ENCODE data around the gene DEPDC4. TPM values are rescaled to one million over a fixed set of nuclear protein-coding genes. Genes with fewer than 3 reads are reported as not detected.

DEPDC4 gene
- polyA plus RNA-seq, 1 donor from 2014 or later: 1.2 TPM

DNA sequence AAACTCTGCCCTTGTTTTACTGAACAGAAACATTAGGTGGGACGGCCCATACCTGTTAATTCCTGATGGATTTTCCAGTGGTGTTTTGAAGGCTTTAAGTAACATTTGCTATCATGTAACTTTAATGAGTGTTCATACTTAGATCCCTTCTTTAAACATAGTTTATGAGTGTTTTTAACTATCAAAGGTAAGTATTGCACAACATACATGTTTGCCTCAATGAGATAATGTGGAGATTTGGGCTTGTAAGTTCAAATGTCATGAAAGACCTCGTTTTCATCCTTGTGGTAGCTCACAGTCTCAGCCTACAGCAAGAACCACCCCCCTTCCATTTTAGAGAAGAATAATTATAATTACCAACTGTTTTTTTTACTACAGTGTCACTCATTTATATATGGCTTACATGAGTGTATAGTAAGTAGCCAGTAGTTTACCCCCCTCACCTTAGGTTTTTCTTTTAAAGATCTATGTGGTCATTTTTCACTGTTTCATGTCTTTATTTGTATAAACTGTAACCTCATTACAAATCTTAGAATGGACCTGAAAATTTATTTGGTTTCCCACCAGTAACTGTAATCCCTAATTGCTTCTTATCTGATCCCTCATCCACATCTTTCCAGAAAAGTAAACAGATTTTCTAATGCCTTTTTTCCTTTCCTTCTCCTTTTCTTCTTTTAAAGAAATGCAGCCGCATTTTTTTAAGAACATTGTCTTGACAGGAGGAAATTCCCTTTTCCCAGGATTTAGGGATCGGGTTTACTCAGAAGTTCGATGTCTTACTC, 47.4 kb downstream of the DEPDC4 start:
- H3K27me3 ChIP-seq (ENCODE audit: insufficient read depth, low read depth, low read length): no peaks in the 10 kb centered on the region
- no peak overlapping the region for H3K27ac ChIP-seq (ENCODE audit: low read length)
- H3K36me3 ChIP-seq (ENCODE audit: insufficient read depth, low read length): peaks cover 4% of the 10 kb centered on the region
- no peaks in the 10 kb centered on the region for H4K20me1 ChIP-seq (ENCODE audit: insufficient read depth)
- H3K4me3 ChIP-seq (ENCODE audit: low read length): no peak overlapping the region
- H3K79me2 ChIP-seq (replicated peaks; ENCODE audit: insufficient read depth, low read length): no peaks in the 10 kb centered on the region
- H3K9ac ChIP-seq (ENCODE audit: low read length): no peak overlapping the region
- H3F3A ChIP-seq (ENCODE audit: insufficient read depth, low read length, poor library complexity, severe bottlenecking): no peaks in the 10 kb centered on the region
- no peaks in the 10 kb centered on the region for H3K9me2 ChIP-seq (ENCODE audit: insufficient read depth, low read length)
- H3K4me2 ChIP-seq (ENCODE audit: low read length): no peak overlapping the region
- no peak overlapping the region for H2AFZ ChIP-seq (ENCODE audit: low read depth, low read length)
- H3K9me3 ChIP-seq (ENCODE audit: low read length): no peaks in the 10 kb centered on the region
- TF ChIP-seq, protein P1, sequence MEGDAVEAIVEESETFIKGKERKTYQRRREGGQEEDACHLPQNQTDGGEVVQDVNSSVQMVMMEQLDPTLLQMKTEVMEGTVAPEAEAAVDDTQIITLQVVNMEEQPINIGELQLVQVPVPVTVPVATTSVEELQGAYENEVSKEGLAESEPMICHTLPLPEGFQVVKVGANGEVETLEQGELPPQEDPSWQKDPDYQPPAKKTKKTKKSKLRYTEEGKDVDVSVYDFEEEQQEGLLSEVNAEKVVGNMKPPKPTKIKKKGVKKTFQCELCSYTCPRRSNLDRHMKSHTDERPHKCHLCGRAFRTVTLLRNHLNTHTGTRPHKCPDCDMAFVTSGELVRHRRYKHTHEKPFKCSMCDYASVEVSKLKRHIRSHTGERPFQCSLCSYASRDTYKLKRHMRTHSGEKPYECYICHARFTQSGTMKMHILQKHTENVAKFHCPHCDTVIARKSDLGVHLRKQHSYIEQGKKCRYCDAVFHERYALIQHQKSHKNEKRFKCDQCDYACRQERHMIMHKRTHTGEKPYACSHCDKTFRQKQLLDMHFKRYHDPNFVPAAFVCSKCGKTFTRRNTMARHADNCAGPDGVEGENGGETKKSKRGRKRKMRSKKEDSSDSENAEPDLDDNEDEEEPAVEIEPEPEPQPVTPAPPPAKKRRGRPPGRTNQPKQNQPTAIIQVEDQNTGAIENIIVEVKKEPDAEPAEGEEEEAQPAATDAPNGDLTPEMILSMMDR (IDR thresholded peaks at IDR 0.05; ENCODE audit: poor library complexity, severe bottlenecking): no peak
- TF ChIP-seq RAD21 (conservative IDR thresholded peaks at IDR 0.05) (no peak), EP300 (conservative IDR thresholded peaks at IDR 0.05; ENCODE audit: poor library complexity, severe bottlenecking) (no peak), SMC3 (conservative IDR thresholded peaks at IDR 0.05; ENCODE audit: poor library complexity) (no peak)

DNA sequence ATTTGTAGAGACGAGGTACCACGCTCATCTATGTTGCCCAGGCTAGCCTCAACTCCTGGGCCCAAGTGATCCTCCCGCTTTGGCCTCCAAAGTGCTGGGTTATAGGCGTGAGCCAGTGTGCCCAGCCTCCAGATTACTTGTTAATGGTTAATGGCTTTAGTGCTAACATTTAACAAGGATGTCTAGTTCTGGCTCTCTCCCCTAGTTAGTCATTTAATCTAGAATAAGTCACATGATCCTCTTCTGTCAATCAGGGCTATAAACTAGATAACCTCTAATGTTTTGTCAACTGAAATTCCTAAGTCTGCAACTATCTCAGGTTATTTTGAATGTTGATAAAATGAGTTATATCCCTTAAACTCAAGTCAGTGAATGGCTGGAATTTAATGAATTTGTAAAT, 50.5 kb downstream of the DEPDC4 start:
- Histone ChIP-seq H3K79me2 (replicated peaks; ENCODE audit: insufficient read depth, low read length) (no peaks in the 10 kb centered on the region), H3K9ac (ENCODE audit: low read length) (no peak overlapping the region), H3K27ac (ENCODE audit: low read length) (no peak overlapping the region), H3K9me3 (ENCODE audit: low read length) (no peaks in the 10 kb centered on the region), H4K20me1 (ENCODE audit: insufficient read depth) (no peaks in the 10 kb centered on the region), H3K36me3 (ENCODE audit: insufficient read depth, low read length) (peaks cover 11% of the 10 kb centered on the region), H3K4me3 (ENCODE audit: low read length) (no peak overlapping the region), H3K4me2 (ENCODE audit: low read length) (no peak overlapping the region), H3K9me2 (ENCODE audit: insufficient read depth, low read length) (no peaks in the 10 kb centered on the region), H3F3A (ENCODE audit: insufficient read depth, low read length, poor library complexity, severe bottlenecking) (no peaks in the 10 kb centered on the region), H3K27me3 (ENCODE audit: insufficient read depth, low read depth, low read length) (no peaks in the 10 kb centered on the region), H2AFZ (ENCODE audit: low read depth, low read length) (no peak overlapping the region)
- no peak for TF ChIP-seq EP300 (conservative IDR thresholded peaks at IDR 0.05; ENCODE audit: poor library complexity, severe bottlenecking)
- no peak for TF ChIP-seq TAF1 (IDR thresholded peaks at IDR 0.05; ENCODE audit: low read depth)
- TF ChIP-seq RAD21 (conservative IDR thresholded peaks at IDR 0.05): no peak
- no peak for TF ChIP-seq MXI1 (conservative IDR thresholded peaks at IDR 0.05; ENCODE audit: poor library complexity, severe bottlenecking)
- no peak for TF ChIP-seq SMC3 (conservative IDR thresholded peaks at IDR 0.05; ENCODE audit: poor library complexity)
- no peak for TF ChIP-seq POLR2AphosphoS5 (IDR thresholded peaks at IDR 0.05)
- no peak for TF ChIP-seq EZH2 (IDR thresholded peaks at IDR 0.05; ENCODE audit: borderline replicate concordance, insufficient read depth, low read length, poor library complexity, severe bottlenecking)
- TF ChIP-seq, protein P1 (IDR thresholded peaks at IDR 0.05; ENCODE audit: poor library complexity, severe bottlenecking): no peak
- TF ChIP-seq, protein P2, sequence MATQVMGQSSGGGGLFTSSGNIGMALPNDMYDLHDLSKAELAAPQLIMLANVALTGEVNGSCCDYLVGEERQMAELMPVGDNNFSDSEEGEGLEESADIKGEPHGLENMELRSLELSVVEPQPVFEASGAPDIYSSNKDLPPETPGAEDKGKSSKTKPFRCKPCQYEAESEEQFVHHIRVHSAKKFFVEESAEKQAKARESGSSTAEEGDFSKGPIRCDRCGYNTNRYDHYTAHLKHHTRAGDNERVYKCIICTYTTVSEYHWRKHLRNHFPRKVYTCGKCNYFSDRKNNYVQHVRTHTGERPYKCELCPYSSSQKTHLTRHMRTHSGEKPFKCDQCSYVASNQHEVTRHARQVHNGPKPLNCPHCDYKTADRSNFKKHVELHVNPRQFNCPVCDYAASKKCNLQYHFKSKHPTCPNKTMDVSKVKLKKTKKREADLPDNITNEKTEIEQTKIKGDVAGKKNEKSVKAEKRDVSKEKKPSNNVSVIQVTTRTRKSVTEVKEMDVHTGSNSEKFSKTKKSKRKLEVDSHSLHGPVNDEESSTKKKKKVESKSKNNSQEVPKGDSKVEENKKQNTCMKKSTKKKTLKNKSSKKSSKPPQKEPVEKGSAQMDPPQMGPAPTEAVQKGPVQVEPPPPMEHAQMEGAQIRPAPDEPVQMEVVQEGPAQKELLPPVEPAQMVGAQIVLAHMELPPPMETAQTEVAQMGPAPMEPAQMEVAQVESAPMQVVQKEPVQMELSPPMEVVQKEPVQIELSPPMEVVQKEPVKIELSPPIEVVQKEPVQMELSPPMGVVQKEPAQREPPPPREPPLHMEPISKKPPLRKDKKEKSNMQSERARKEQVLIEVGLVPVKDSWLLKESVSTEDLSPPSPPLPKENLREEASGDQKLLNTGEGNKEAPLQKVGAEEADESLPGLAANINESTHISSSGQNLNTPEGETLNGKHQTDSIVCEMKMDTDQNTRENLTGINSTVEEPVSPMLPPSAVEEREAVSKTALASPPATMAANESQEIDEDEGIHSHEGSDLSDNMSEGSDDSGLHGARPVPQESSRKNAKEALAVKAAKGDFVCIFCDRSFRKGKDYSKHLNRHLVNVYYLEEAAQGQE (IDR thresholded peaks at IDR 0.05; ENCODE audit: borderline replicate concordance): no peak

Measured in neural cell (in vitro differentiated cells).